PC-9 (cell line): ENCODE data around the gene CPSF2. TPM values are rescaled to one million over a fixed set of nuclear protein-coding genes. Genes with fewer than 3 reads are reported as not detected.
"Not testable (repeated sequence)": the region's sequence is repeated elsewhere in the genome, so short reads cannot be mapped to it uniquely, and the experiment has no call there.

Experiments used
- BruUV-seq: library from RNA; stranded (reverse); fragments of 400-500 nt; replicated peaks from 2 replicates; lab custom pipeline; 2021; lab: Mats Ljungman, UMichigan
- CTCF ChIA-PET: fragments of 300-600 bp; sonication (Branson Sonifier 250); formaldehyde crosslinking; loops from one replicate; lab custom pipeline; 2022; ENCODE audit warnings: antibody characterized with exemption; lab: Charles Lee
- POLR2A ChIA-PET: fragments of 300-600 bp; sonication (Branson Sonifier 250); formaldehyde crosslinking; loops from one replicate; lab custom pipeline; 2022; ENCODE audit warnings: antibody characterized with exemption; ENCODE audit not compliant: unreplicated experiment; lab: Charles Lee
- DNase-seq, 2 experiments: peaks; one replicate each; pipeline versions ENCODE4 v3.0.0 to v3.0.0-alpha.2; 2015 to 2022; ENCODE audit warnings: mixed read lengths in 1 of 2
- H2AFZ ChIP-seq: fragments of 200-600 bp; sonication (generic); 2 replicates; pipeline ENCODE4 v1.8.1; 2017; ENCODE audit warnings: antibody characterized with exemption
- H3F3A ChIP-seq: fragments of 200-600 bp; sonication (generic); 2 replicates; pipeline ENCODE4 v1.8.1; 2017; ENCODE audit warnings: antibody characterized with exemption, mild to moderate bottlenecking, low read depth; ENCODE audit not compliant: insufficient read depth
- H3K27ac ChIP-seq: fragments of 200-600 bp; sonication (generic); 2 replicates; pipeline ENCODE4 v1.6.1; 2016; ENCODE audit warnings: mixed run types
- H3K27me3 ChIP-seq: fragments of 200-600 bp; sonication (generic); 2 replicates; pipeline ENCODE4 v1.6.1; 2016; ENCODE audit warnings: low read depth, mixed run types; ENCODE audit not compliant: insufficient read depth
- H3K36me3 ChIP-seq: fragments of 200-600 bp; sonication (generic); 2 replicates; pipeline ENCODE4 v1.6.1; 2016; ENCODE audit warnings: low read depth, mixed run types
- H3K4me1 ChIP-seq: fragments of 200-600 bp; sonication (generic); replicated peaks from 2 replicates; pipeline ENCODE4 v1.6.1; 2016; ENCODE audit warnings: mixed run types; ENCODE audit not compliant: insufficient read depth
- H3K4me2 ChIP-seq: fragments of 200-600 bp; sonication (generic); 2 replicates; pipeline ENCODE4 v1.6.1; 2017; ENCODE audit warnings: mixed run types
- H3K4me3 ChIP-seq: fragments of 200-600 bp; sonication (generic); 2 replicates; pipeline ENCODE4 v1.6.1; 2016; ENCODE audit warnings: mixed run types
- H3K79me2 ChIP-seq: fragments of 200-600 bp; sonication (generic); 2 replicates; pipeline ENCODE4 v1.6.1; 2017; ENCODE audit warnings: low read depth, mixed run types
- H3K9me2 ChIP-seq: fragments of 200-600 bp; sonication (generic); 2 replicates; pipeline ENCODE4 v1.8.1; 2017; ENCODE audit warnings: mild to moderate bottlenecking; ENCODE audit not compliant: insufficient read depth
- H3K9me3 ChIP-seq: fragments of 200-600 bp; sonication (generic); 2 replicates; pipeline ENCODE4 v1.8.1; 2016; ENCODE audit warnings: low read depth; ENCODE audit not compliant: insufficient read depth
- H4K20me1 ChIP-seq: fragments of 200-600 bp; sonication (generic); 2 replicates; pipeline ENCODE4 v1.8.1; 2017; ENCODE audit not compliant: insufficient read depth
- EZH2 ChIP-seq: fragments of 200-600 bp; sonication (generic); IDR thresholded peaks from 2 replicates; pipeline ENCODE4 v1.8.0; 2017; ENCODE audit warnings: antibody characterized with exemption, low read depth
- intact Hi-C: fragments of 100-400 bp; cut with micrococcal nuclease; formaldehyde crosslinking; loops from one replicate; pipeline ENCODE4 v1.10.0; 2022; ENCODE audit not compliant: unreplicated experiment
- total RNA-seq: library from RNA; stranded (reverse); gene quantifications from 2 replicates; pipeline ENCODE4 v1.2.3, GENCODE V29; 2021
- TF ChIP-seq, protein P1 (sequence below): fragments of 200-600 bp; sonication (generic); conservative IDR thresholded peaks from 2 replicates; pipeline ENCODE4 v1.6.1; 2017; ENCODE audit warnings: mixed run types, antibody characterized with exemption, mild to moderate bottlenecking, moderate library complexity

CPSF2 gene
- total RNA-seq, 1 experiment from 2014 or later: 23.0 TPM

GRCh38 chr14:92173668-92174067, 51.9 kb downstream of the CPSF2 start:
- H2AFZ ChIP-seq: no peak overlapping the region
- ChIA-PET CTCF (no interaction called here), POLR2A (no interaction called here)
- no peaks in the 10 kb centered on the region for H4K20me1 ChIP-seq
- BruUV-seq: no TSS peak
- no peaks in the 10 kb centered on the region for H3K9me2 ChIP-seq
- H3K27me3 ChIP-seq: no peaks in the 10 kb centered on the region
- H3K4me2 ChIP-seq: no peak overlapping the region
- no peak for DNase-seq
- no peaks in the 10 kb centered on the region for H3K79me2 ChIP-seq
- H3K9me3 ChIP-seq: no peaks in the 10 kb centered on the region
- intact Hi-C loops: no loop called here
- TF ChIP-seq, protein P1, sequence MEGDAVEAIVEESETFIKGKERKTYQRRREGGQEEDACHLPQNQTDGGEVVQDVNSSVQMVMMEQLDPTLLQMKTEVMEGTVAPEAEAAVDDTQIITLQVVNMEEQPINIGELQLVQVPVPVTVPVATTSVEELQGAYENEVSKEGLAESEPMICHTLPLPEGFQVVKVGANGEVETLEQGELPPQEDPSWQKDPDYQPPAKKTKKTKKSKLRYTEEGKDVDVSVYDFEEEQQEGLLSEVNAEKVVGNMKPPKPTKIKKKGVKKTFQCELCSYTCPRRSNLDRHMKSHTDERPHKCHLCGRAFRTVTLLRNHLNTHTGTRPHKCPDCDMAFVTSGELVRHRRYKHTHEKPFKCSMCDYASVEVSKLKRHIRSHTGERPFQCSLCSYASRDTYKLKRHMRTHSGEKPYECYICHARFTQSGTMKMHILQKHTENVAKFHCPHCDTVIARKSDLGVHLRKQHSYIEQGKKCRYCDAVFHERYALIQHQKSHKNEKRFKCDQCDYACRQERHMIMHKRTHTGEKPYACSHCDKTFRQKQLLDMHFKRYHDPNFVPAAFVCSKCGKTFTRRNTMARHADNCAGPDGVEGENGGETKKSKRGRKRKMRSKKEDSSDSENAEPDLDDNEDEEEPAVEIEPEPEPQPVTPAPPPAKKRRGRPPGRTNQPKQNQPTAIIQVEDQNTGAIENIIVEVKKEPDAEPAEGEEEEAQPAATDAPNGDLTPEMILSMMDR: no peak
- TF ChIP-seq EZH2: no peak
- H3K4me3 ChIP-seq: no peak overlapping the region
- no peaks in the 10 kb centered on the region for H3F3A ChIP-seq
- H3K4me1 ChIP-seq: no peaks in the 10 kb centered on the region
- no peak overlapping the region for H3K27ac ChIP-seq
- H3K36me3 ChIP-seq: no peaks in the 10 kb centered on the region

DNA sequence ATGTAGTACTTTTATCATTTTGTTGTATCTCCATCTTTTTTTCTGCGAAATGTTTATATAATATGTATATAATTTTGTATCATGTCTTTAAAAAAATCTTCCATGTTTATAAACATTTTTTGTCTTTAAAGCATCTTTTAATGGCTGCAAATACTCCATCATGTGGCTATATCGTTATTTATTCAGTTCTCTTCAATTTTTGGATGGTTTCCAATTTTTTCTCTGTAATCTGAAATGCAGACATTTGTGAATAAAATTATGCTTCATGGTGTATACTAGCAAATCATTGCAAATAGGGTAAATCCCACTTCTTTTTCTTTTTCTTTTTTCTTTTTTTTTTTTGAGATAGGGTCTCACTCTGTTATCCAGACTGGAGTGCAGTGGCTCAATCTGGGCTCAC, 54.0 kb downstream of the CPSF2 start:
- Histone ChIP-seq H3K4me1 (no peaks in the 10 kb centered on the region), H3K4me2 (no peak overlapping the region), H3K9me3 (no peaks in the 10 kb centered on the region), H3K9me2 (no peaks in the 10 kb centered on the region), H3K27me3 (no peaks in the 10 kb centered on the region), H3K79me2 (no peaks in the 10 kb centered on the region), H2AFZ (no peak overlapping the region), H3K36me3 (no peaks in the 10 kb centered on the region), H3K27ac (no peak overlapping the region), H3K4me3 (no peak overlapping the region), H3F3A (no peaks in the 10 kb centered on the region), H4K20me1 (no peaks in the 10 kb centered on the region)
- CTCF ChIA-PET: no interaction called here
- no peak for DNase-seq
- TF ChIP-seq, protein P1: no peak
- TF ChIP-seq EZH2: no peak
- no TSS peak for BruUV-seq
- POLR2A ChIA-PET: no interaction called here
- intact Hi-C loops: no loop called here

GRCh38 chr14:92176476-92176875, 54.7 kb downstream of the CPSF2 start:
- BruUV-seq: no TSS peak
- H4K20me1 ChIP-seq: no peaks in the 10 kb centered on the region
- H3K9me2 ChIP-seq: no peaks in the 10 kb centered on the region
- no peak overlapping the region for H3K4me3 ChIP-seq
- H3K4me2 ChIP-seq: no peak overlapping the region
- POLR2A ChIA-PET: no interaction called here
- TF ChIP-seq, protein P1: no peak
- no peak for TF ChIP-seq EZH2
- no peak overlapping the region for H3K27ac ChIP-seq
- no peak for DNase-seq
- no peaks in the 10 kb centered on the region for H3F3A ChIP-seq
- no peaks in the 10 kb centered on the region for H3K79me2 ChIP-seq
- intact Hi-C loops: no loop called here
- CTCF ChIA-PET: no interaction called here
- no peaks in the 10 kb centered on the region for H3K4me1 ChIP-seq
- no peak overlapping the region for H2AFZ ChIP-seq
- H3K36me3 ChIP-seq: no peaks in the 10 kb centered on the region
- no peaks in the 10 kb centered on the region for H3K9me3 ChIP-seq
- H3K27me3 ChIP-seq: no peaks in the 10 kb centered on the region

DNA sequence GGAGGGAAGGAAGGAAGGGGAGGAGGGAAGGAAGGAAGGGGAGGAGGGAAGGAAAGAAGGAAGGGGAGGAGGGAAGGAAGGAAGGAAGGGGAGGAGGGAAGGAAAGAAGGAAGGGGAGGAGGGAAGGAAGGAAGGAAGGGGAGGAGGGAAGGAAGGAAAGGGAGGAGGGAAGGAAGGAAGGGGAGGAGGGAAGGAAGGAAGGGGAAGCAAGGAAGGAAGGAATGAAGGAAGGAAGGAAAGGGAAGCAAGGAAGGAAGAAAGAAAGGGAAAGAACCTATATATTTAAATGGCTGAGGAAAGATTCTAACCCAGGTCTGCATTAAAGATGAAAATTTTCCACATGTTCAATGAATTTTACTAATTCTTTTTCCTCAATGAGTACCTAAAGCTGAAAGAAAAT, 57.4 kb downstream of the CPSF2 start:
- H3F3A ChIP-seq, H3K79me2 ChIP-seq, CTCF ChIA-PET, BruUV-seq, H3K9me2 ChIP-seq, H3K27ac ChIP-seq, H3K9me3 ChIP-seq, H3K4me1 ChIP-seq, intact Hi-C loops, H3K36me3 ChIP-seq, H4K20me1 ChIP-seq, DNase-seq, H3K4me2 ChIP-seq, POLR2A ChIA-PET, H3K27me3 ChIP-seq, H3K4me3 ChIP-seq, H2AFZ ChIP-seq: not testable (repeated sequence)
